Natural killer cell (primary cell): Measurements from ENCODE around the gene JMY. TPM values are rescaled to one million over a fixed set of nuclear protein-coding genes. Genes with fewer than 3 reads are reported as not detected.
A peak's percentile ranks its signal among the peaks of the same experiment; 100 is the strongest.

Source experiments
- ATAC-seq, 3 donors: fragments of 150-1000 bp in 2 of 3; fragments of 200-7000 bp in 1 of 3; cut with Tn5 transposase; 1 replicate in 1 of 3; 2 replicates in 2 of 3; pipeline ENCODE4 v1.10.0; 2021; ENCODE audit warnings: mild to moderate bottlenecking in 2 of 3, moderate library complexity in 2 of 3
- DNase-seq, 2 donors: peaks; one replicate each; pipeline versions ENCODE4 v3.0.0 to v3.0.0-alpha.2; 2013 to 2021; ENCODE audit warnings: mixed read lengths in 1 of 2
- H3K27ac ChIP-seq: one replicate; pipeline ENCODE4 v1.5.1; 2013; ENCODE audit warnings: mild to moderate bottlenecking, low read length
- H3K27me3 ChIP-seq: one replicate; pipeline ENCODE4 v1.6.1; 2013; ENCODE audit warnings: low read length; ENCODE audit not compliant: control insufficient read depth, insufficient read depth
- H3K36me3 ChIP-seq: one replicate; pipeline ENCODE4 v1.6.1; 2013; ENCODE audit warnings: low read length; ENCODE audit not compliant: control insufficient read depth, insufficient read depth
- H3K4me1 ChIP-seq: one replicate; pipeline ENCODE4 v1.6.1; 2013; ENCODE audit warnings: low read length; ENCODE audit not compliant: control insufficient read depth, insufficient read depth
- H3K4me3 ChIP-seq: one replicate; pipeline ENCODE4 v1.5.1; 2013; ENCODE audit warnings: low read length
- H3K9me3 ChIP-seq: one replicate; pipeline ENCODE4 v1.6.1; 2013; ENCODE audit warnings: low read length; ENCODE audit not compliant: control insufficient read depth, insufficient read depth
- H3K27ac Mint-ChIP-seq, 2 donors: one replicate each; pipeline ENCODE4 v1.8.0; 2022; ENCODE audit warnings: mild to moderate bottlenecking in 2 of 2, mixed read lengths in 2 of 2, moderate library complexity in 1 of 2
- H3K27me3 Mint-ChIP-seq, 2 donors: one replicate each; pipeline ENCODE4 v1.8.0; 2022; ENCODE audit warnings: low read depth in 2 of 2, mixed read lengths in 2 of 2
- H3K36me3 Mint-ChIP-seq: one replicate; pipeline ENCODE4 v1.8.0; 2022; ENCODE audit warnings: mixed read lengths
- H3K4me1 Mint-ChIP-seq, 2 donors: one replicate each; pipeline ENCODE4 v1.8.0; 2022; ENCODE audit warnings: mixed read lengths in 2 of 2
- H3K4me3 Mint-ChIP-seq: one replicate; pipeline ENCODE4 v1.8.0; 2022; ENCODE audit warnings: mild to moderate bottlenecking, moderate library complexity, mixed read lengths
- H3K9me3 Mint-ChIP-seq, 2 donors: one replicate each; pipeline ENCODE4 v1.8.0; 2022; ENCODE audit warnings: mixed read lengths in 2 of 2
- WGBS: methylation state at CpG from one replicate; pipeline ENCODE4 v1.1.7; 2013; ENCODE audit warnings: missing lambda C conversion rate; ENCODE audit not compliant: insufficient coverage; 5-methylcytosine and 5-hydroxymethylcytosine counted together
- intact Hi-C: fragments of 100-400 bp; cut with micrococcal nuclease; formaldehyde crosslinking; loops from one replicate; pipeline ENCODE4 v1.14.2; 2022
- total RNA-seq, 4 donors: library from RNA; stranded (reverse); fragments of 120-200 nt in 1 of 4; gene quantifications; one replicate each; pipeline versions ENCODE4 v1.2.3 to v1.2.4, GENCODE V29; 2013 to 2022
- TF ChIP-seq, protein P1 (sequence below): fragments of 200-600 bp; IDR thresholded peaks from one replicate; pipeline ENCODE4 v1.8.0; 2022; ENCODE audit warnings: antibody characterized with exemption

JMY gene
- total RNA-seq, 3 donors from 2014 or later (not counting 1 experiment from before 2014, with no cell fraction given), result 27.6 to 30.4 (median 28.7) TPM

DNA sequence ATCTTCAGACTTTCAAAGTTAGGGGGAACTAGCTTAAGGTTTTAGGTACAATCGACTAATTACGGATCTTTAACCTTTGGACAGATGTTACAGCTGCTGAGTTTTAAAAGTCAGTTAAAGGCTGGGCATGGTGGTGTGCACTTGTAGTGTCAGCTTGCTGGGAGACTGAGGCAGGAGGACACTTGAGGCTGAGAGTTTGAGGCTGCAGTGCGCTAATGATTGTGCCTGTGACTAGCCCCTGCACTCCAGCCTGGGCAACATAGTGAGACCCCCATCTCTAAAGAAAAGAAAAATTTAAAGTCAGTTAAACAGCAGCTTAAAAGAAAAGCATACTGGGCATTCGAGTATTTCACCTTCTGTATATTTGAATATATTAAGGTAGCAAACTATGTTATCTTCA lies 51.4 kb downstream of the JMY start:
- 98% methylated on average over 3 of the region's 4 CpGs for WGBS
- Mint-ChIP-seq H3K27me3 (no peaks in the 10 kb centered on the region), H3K36me3 (no peaks in the 10 kb centered on the region), H3K4me3 (no peak overlapping the region), H3K27ac (no peak overlapping the region), H3K9me3 (no peaks in the 10 kb centered on the region), H3K4me1 (peaks cover 22 to 30% of the 10 kb centered on the region in 2 donors)
- Histone ChIP-seq H3K27ac (no peak overlapping the region), H3K4me1 (peaks cover 5% of the 10 kb centered on the region), H3K36me3 (peaks cover 18% of the 10 kb centered on the region), H3K9me3 (no peaks in the 10 kb centered on the region), H3K27me3 (no peaks in the 10 kb centered on the region), H3K4me3 (no peak overlapping the region)
- TF ChIP-seq, protein P1, sequence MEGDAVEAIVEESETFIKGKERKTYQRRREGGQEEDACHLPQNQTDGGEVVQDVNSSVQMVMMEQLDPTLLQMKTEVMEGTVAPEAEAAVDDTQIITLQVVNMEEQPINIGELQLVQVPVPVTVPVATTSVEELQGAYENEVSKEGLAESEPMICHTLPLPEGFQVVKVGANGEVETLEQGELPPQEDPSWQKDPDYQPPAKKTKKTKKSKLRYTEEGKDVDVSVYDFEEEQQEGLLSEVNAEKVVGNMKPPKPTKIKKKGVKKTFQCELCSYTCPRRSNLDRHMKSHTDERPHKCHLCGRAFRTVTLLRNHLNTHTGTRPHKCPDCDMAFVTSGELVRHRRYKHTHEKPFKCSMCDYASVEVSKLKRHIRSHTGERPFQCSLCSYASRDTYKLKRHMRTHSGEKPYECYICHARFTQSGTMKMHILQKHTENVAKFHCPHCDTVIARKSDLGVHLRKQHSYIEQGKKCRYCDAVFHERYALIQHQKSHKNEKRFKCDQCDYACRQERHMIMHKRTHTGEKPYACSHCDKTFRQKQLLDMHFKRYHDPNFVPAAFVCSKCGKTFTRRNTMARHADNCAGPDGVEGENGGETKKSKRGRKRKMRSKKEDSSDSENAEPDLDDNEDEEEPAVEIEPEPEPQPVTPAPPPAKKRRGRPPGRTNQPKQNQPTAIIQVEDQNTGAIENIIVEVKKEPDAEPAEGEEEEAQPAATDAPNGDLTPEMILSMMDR, result no peak
- intact Hi-C loops, result no loop called here
- DNase-seq (no peak), ATAC-seq (no peak)

DNA sequence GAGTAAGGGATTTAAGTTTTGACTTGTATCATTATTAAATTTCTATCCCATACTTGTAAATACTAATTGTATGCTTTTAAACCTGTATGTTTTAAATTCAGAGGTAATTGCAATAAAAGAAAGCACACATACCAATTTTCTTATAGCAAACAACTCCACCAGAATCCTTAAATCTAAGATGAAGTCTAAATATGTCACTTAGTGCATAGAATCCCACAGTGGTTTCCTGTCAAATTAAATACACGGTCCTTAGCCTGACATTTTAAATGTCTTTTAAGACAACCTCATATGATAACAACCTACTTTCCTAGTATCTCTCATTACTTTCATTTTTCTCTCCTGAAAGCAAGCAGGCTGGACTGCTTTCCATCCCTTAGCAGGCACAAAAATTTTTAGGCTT lies 52.0 kb downstream of the JMY start:
- peak in 1 of 3 donors; percentile 56 for ATAC-seq

DNA sequence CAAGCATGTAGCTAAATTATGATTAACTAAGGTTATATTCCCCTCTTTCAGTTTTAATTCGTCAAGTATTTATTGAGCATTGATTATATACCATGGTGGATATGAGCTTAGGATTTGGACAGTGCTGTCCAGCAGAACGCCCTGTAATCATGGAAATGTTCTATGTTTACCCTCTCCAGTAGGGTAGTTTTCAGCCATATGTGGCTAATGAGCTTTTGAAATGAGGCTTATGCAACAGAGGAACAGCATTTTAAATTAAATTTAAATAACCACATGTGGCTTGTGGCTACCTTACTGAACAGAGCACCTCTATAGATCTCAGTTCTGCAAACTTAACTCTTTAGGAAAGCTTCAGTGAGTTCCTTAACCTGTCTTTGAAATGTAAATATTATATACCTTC lies 59.1 kb downstream of the JMY start:
- Histone ChIP-seq H3K4me1 (no peaks in the 10 kb centered on the region), H3K27me3 (no peaks in the 10 kb centered on the region), H3K36me3 (peaks cover 29% of the 10 kb centered on the region), H3K27ac (no peak overlapping the region), H3K9me3 (no peaks in the 10 kb centered on the region), H3K4me3 (no peak overlapping the region)
- H3K4me1 Mint-ChIP-seq, result peaks cover 0 to 10% of the 10 kb centered on the region in 2 donors
- no peaks in the 10 kb centered on the region for H3K36me3 Mint-ChIP-seq
- no peaks in the 10 kb centered on the region for H3K27me3 Mint-ChIP-seq
- no peak for ATAC-seq
- H3K27ac Mint-ChIP-seq, result no peak overlapping the region
- no peak for DNase-seq
- H3K9me3 Mint-ChIP-seq, result no peaks in the 10 kb centered on the region
- intact Hi-C loops, result no loop called here
- H3K4me3 Mint-ChIP-seq, result no peak overlapping the region
- TF ChIP-seq, protein P1, result no peak
- WGBS, result 80% methylated on average over 1 of the region's 2 CpGs

More for the DNA sequence above, 52.0 kb downstream of the JMY start:
- H3K9me3 Mint-ChIP-seq, result no peaks in the 10 kb centered on the region
- Histone ChIP-seq H3K4me3 (no peak overlapping the region), H3K4me1 (peaks cover 5% of the 10 kb centered on the region), H3K27ac (no peak overlapping the region), H3K27me3 (no peaks in the 10 kb centered on the region), H3K9me3 (no peaks in the 10 kb centered on the region), H3K36me3 (peaks cover 18% of the 10 kb centered on the region)
- TF ChIP-seq, protein P1, result no peak
- H3K4me3 Mint-ChIP-seq, result no peak overlapping the region
- peak overlapping the region in 1 of 2 donors; percentile 53 for H3K27ac Mint-ChIP-seq
- no peaks in the 10 kb centered on the region for H3K27me3 Mint-ChIP-seq
- H3K36me3 Mint-ChIP-seq, result no peaks in the 10 kb centered on the region
- peaks cover 22 to 27% of the 10 kb centered on the region in 2 donors for H3K4me1 Mint-ChIP-seq
- 0% methylated on average over 1 of the region's 1 CpG for WGBS
- DNase-seq, result no peak
- intact Hi-C loops, result no loop called here

DNA sequence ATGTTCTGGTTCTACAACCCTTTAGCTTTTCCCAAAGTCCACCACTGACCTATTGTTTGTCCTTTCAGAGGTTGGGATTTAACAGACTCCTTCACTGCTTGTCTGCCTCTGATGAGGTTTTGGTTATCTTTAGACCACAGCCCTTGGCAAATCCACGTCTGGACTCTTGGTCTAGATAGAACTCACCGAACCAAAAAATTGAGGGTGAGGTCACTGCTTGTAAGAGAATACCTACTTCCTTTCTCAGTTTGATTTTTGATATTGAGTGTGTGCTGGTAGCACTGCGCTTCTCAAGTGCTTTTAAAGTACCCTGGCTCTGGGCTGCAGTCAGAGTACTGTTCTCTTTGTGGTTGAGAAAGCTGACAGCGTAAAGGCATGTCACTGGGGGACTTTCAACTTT lies 61.7 kb downstream of the JMY start:
- 80% methylated on average over 4 of the region's 4 CpGs for WGBS
- H3K27ac ChIP-seq, result no peak overlapping the region
- Mint-ChIP-seq H3K9me3 (no peaks in the 10 kb centered on the region), H3K36me3 (no peaks in the 10 kb centered on the region), H3K27me3 (no peaks in the 10 kb centered on the region), H3K27ac (peak overlapping the region in 1 of 2 donors; percentile 47), H3K4me3 (no peak overlapping the region), H3K4me1 (peaks cover 0 to 10% of the 10 kb centered on the region in 2 donors)
- DNase-seq, result no peak
- H3K9me3 ChIP-seq, result no peaks in the 10 kb centered on the region
- TF ChIP-seq, protein P1, result no peak
- no peaks in the 10 kb centered on the region for H3K4me1 ChIP-seq
- no peak overlapping the region for H3K4me3 ChIP-seq
- H3K27me3 ChIP-seq, result no peaks in the 10 kb centered on the region
- H3K36me3 ChIP-seq, result peaks cover 35% of the 10 kb centered on the region
- ATAC-seq, result no peak
- intact Hi-C loops, result no loop called here
